Measurements from ENCODE around the gene PCAT7. TPM values are rescaled to one million over a fixed set of nuclear protein-coding genes. Genes with fewer than 3 reads are reported as not detected.

Gene PCAT7
- total and polyA plus RNA-seq, 2 experiments from 2014 or later, result 4.0 to 5.5 TPM

DNA sequence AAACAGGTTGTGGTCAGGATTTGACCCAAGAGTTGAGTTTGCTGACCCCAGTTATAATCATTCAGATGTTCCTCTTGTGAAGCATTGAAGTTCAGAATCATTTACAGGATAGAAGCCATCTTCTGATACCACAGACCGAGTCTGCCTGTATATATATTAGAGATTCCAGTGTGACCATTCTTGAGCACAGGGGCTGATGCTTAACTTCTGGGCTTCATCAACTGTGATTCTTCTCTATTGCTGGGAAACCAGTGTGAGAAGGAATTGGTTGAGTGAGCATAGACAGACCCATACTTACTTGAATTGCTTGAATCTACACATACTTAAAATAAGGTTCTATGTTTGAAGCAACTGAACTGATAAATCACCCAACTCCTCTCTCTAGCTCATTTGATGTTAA lies 27.9 kb upstream of the PCAT7 start (continued):
- TF ChIP-seq, protein P1, sequence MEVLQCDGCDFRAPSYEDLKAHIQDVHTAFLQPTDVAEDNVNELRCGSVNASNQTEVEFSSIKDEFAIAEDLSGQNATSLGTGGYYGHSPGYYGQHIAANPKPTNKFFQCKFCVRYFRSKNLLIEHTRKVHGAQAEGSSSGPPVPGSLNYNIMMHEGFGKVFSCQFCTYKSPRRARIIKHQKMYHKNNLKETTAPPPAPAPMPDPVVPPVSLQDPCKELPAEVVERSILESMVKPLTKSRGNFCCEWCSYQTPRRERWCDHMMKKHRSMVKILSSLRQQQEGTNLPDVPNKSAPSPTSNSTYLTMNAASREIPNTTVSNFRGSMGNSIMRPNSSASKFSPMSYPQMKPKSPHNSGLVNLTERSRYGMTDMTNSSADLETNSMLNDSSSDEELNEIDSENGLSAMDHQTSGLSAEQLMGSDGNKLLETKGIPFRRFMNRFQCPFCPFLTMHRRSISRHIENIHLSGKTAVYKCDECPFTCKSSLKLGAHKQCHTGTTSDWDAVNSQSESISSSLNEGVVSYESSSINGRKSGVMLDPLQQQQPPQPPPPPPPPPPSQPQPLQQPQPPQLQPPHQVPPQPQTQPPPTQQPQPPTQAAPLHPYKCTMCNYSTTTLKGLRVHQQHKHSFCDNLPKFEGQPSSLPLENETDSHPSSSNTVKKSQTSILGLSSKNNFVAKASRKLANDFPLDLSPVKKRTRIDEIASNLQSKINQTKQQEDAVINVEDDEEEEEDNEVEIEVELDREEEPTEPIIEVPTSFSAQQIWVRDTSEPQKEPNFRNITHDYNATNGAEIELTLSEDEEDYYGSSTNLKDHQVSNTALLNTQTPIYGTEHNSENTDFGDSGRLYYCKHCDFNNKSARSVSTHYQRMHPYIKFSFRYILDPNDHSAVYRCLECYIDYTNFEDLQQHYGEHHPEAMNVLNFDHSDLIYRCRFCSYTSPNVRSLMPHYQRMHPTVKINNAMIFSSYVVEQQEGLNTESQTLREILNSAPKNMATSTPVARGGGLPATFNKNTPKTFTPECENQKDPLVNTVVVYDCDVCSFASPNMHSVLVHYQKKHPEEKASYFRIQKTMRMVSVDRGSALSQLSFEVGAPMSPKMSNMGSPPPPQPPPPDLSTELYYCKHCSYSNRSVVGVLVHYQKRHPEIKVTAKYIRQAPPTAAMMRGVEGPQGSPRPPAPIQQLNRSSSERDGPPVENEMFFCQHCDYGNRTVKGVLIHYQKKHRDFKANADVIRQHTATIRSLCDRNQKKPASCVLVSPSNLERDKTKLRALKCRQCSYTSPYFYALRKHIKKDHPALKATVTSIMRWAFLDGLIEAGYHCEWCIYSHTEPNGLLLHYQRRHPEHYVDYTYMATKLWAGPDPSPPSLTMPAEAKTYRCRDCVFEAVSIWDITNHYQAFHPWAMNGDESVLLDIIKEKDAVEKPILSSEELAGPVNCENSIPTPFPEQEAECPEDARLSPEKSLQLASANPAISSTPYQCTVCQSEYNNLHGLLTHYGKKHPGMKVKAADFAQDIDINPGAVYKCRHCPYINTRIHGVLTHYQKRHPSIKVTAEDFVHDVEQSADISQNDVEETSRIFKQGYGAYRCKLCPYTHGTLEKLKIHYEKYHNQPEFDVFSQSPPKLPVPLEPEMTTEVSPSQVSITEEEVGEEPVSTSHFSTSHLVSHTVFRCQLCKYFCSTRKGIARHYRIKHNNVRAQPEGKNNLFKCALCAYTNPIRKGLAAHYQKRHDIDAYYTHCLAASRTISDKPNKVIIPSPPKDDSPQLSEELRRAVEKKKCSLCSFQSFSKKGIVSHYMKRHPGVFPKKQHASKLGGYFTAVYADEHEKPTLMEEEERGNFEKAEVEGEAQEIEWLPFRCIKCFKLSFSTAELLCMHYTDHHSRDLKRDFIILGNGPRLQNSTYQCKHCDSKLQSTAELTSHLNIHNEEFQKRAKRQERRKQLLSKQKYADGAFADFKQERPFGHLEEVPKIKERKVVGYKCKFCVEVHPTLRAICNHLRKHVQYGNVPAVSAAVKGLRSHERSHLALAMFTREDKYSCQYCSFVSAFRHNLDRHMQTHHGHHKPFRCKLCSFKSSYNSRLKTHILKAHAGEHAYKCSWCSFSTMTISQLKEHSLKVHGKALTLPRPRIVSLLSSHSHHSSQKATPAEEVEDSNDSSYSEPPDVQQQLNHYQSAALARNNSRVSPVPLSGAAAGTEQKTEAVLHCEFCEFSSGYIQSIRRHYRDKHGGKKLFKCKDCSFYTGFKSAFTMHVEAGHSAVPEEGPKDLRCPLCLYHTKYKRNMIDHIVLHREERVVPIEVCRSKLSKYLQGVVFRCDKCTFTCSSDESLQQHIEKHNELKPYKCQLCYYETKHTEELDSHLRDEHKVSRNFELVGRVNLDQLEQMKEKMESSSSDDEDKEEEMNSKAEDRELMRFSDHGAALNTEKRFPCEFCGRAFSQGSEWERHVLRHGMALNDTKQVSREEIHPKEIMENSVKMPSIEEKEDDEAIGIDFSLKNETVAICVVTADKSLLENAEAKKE (CRISPR knock-in tag; IDR thresholded peaks at IDR 0.05), result no peak
- TF ChIP-seq, protein P2, sequence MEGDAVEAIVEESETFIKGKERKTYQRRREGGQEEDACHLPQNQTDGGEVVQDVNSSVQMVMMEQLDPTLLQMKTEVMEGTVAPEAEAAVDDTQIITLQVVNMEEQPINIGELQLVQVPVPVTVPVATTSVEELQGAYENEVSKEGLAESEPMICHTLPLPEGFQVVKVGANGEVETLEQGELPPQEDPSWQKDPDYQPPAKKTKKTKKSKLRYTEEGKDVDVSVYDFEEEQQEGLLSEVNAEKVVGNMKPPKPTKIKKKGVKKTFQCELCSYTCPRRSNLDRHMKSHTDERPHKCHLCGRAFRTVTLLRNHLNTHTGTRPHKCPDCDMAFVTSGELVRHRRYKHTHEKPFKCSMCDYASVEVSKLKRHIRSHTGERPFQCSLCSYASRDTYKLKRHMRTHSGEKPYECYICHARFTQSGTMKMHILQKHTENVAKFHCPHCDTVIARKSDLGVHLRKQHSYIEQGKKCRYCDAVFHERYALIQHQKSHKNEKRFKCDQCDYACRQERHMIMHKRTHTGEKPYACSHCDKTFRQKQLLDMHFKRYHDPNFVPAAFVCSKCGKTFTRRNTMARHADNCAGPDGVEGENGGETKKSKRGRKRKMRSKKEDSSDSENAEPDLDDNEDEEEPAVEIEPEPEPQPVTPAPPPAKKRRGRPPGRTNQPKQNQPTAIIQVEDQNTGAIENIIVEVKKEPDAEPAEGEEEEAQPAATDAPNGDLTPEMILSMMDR (conservative IDR thresholded peaks at IDR 0.05; ENCODE audit: low read depth in 2 of 2), result no peak
- TF ChIP-seq JUNB (IDR thresholded peaks at IDR 0.05; ENCODE audit: unreplicated experiment), result no peak

DNA sequence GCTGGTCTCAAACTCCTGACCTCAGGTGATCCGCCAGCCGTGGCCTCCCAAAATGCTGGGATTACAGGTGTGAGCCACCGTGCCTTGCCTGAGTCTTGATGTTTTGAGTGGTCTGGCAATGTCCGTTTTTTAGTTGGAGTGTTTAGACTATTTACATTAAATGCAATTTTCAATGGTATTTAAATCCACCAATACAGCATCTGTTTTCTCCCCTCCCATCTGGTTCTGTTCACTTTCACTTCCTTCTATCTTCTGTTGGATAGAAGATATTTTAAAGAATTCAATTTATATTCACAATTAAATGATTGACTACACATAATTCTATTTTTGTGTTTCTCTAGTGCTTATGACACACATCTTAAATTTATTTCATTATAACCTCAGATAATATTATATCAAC lies 26.0 kb upstream of the PCAT7 start:
- Histone ChIP-seq H3K4me2 (no peak overlapping the region), H3K79me2 (replicated peaks; ENCODE audit: insufficient read depth) (no peaks in the 10 kb centered on the region), H3K9me2 (ENCODE audit: insufficient read depth) (no peaks in the 10 kb centered on the region), H3K36me3 (ENCODE audit: insufficient read depth) (no peaks in the 10 kb centered on the region), H3K4me3 (no peak overlapping the region), H3K27me3 (ENCODE audit: insufficient read depth) (no peaks in the 10 kb centered on the region), H2AFZ (no peak overlapping the region), H3F3A (replicated peaks; ENCODE audit: low read depth) (no peaks in the 10 kb centered on the region), H3K27ac (ENCODE audit: low read depth) (no peak overlapping the region), H3K4me1 (ENCODE audit: insufficient read depth) (no peaks in the 10 kb centered on the region), H4K20me1 (replicated peaks; ENCODE audit: insufficient read depth) (no peaks in the 10 kb centered on the region; the same call in none of the 2 replicates)
- DNase-seq (ENCODE audit: low spot score), result no peak
- H3K4me1 Mint-ChIP-seq, result no peaks in the 10 kb centered on the region
- H3K9me3 Mint-ChIP-seq, result no peaks in the 10 kb centered on the region
- H3K27ac Mint-ChIP-seq, result no peak overlapping the region
- H3K4me3 Mint-ChIP-seq, result no peak overlapping the region
- H3K36me3 Mint-ChIP-seq (ENCODE audit: low read depth), result no peaks in the 10 kb centered on the region
- no peaks in the 10 kb centered on the region for H3K27me3 Mint-ChIP-seq (ENCODE audit: insufficient read depth, low read depth, poor library complexity)
- no peak for ATAC-seq
- TF ChIP-seq STAT1 (IDR thresholded peaks at IDR 0.05; ENCODE audit: unreplicated experiment), result no peak
- no peak for TF ChIP-seq NANOG (IDR thresholded peaks at IDR 0.05; ENCODE audit: borderline replicate concordance)
- no peak for TF ChIP-seq ZNF114 (CRISPR knock-in tag; IDR thresholded peaks at IDR 0.05)
- TF ChIP-seq, protein P3, sequence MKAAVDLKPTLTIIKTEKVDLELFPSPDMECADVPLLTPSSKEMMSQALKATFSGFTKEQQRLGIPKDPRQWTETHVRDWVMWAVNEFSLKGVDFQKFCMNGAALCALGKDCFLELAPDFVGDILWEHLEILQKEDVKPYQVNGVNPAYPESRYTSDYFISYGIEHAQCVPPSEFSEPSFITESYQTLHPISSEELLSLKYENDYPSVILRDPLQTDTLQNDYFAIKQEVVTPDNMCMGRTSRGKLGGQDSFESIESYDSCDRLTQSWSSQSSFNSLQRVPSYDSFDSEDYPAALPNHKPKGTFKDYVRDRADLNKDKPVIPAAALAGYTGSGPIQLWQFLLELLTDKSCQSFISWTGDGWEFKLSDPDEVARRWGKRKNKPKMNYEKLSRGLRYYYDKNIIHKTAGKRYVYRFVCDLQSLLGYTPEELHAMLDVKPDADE (IDR thresholded peaks at IDR 0.05), result no peak
- TF ChIP-seq, protein P1 (CRISPR knock-in tag; IDR thresholded peaks at IDR 0.05), result no peak

All from GM23338 (cell line).